ENCODE data around the gene MARK1. TPM values are rescaled to one million over a fixed set of nuclear protein-coding genes. Genes with fewer than 3 reads are reported as not detected.

MARK1 gene
- total and polyA plus RNA-seq, 9 donors: 1.2 to 8.1 (median 2.8) TPM

DNA sequence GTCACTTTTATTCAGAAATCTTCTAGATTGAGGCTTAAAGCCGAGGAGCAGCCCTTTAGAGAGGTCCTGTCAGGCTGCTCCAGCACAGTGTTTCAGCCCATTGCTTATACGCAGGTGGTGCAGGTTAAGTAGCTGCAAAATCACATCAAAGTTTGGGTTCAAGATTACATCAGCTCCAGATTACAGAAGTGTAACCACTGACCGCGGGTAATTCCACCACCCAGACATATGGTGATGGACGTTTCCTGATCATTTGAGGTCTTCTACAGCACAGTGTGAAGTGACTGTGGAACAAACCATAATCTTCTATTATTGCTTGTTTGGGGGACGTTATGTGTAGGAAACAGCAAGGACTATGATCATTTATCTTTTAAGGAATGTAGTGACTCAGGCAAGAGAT is 174.0 kb downstream of the MARK1 start:
- intact Hi-C loops (cut with DNase I): no loop called here
- TF ChIP-seq EP300 (IDR thresholded peaks at IDR 0.05): no peak
- TF ChIP-seq POLR2A (IDR thresholded peaks at IDR 0.05): no peak
- TF ChIP-seq, protein P1, sequence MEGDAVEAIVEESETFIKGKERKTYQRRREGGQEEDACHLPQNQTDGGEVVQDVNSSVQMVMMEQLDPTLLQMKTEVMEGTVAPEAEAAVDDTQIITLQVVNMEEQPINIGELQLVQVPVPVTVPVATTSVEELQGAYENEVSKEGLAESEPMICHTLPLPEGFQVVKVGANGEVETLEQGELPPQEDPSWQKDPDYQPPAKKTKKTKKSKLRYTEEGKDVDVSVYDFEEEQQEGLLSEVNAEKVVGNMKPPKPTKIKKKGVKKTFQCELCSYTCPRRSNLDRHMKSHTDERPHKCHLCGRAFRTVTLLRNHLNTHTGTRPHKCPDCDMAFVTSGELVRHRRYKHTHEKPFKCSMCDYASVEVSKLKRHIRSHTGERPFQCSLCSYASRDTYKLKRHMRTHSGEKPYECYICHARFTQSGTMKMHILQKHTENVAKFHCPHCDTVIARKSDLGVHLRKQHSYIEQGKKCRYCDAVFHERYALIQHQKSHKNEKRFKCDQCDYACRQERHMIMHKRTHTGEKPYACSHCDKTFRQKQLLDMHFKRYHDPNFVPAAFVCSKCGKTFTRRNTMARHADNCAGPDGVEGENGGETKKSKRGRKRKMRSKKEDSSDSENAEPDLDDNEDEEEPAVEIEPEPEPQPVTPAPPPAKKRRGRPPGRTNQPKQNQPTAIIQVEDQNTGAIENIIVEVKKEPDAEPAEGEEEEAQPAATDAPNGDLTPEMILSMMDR (IDR thresholded peaks at IDR 0.05): no peak
- DNase-seq: no peak

GRCh38 chr1:220702733-220703270 is 174.9 kb downstream of the MARK1 start:
- no peaks in the 10 kb centered on the region for H3K36me3 ChIP-seq
- H3K9me3 ChIP-seq: no peaks in the 10 kb centered on the region
- no peaks in the 10 kb centered on the region for H3K27me3 ChIP-seq
- H3K27ac ChIP-seq: no peak overlapping the region
- TF ChIP-seq EP300 (IDR thresholded peaks at IDR 0.05) (no peak), POLR2A (IDR thresholded peaks at IDR 0.05) (no peak)
- no peak overlapping the region for H3K4me3 ChIP-seq
- no peak for DNase-seq
- intact Hi-C loops (cut with DNase I): no loop called here
- peaks cover 2% of the 10 kb centered on the region for H3K4me1 ChIP-seq (ENCODE audit: insufficient read depth)
- 73 to 74% (median 74%) methylated on average over 5 of the region's 5 CpGs for WGBS, 3 donors

More for the DNA sequence above, 174.0 kb downstream of the MARK1 start:
- Histone ChIP-seq H3K4me1 (ENCODE audit: insufficient read depth) (peaks cover 2% of the 10 kb centered on the region), H3K27ac (no peak overlapping the region), H3K4me3 (no peak overlapping the region), H3K27me3 (no peaks in the 10 kb centered on the region), H3K9me3 (no peaks in the 10 kb centered on the region), H3K36me3 (no peaks in the 10 kb centered on the region)
- 78 to 83% (median 81%) methylated on average over 6 of the region's 6 CpGs for WGBS, 3 donors

DNA sequence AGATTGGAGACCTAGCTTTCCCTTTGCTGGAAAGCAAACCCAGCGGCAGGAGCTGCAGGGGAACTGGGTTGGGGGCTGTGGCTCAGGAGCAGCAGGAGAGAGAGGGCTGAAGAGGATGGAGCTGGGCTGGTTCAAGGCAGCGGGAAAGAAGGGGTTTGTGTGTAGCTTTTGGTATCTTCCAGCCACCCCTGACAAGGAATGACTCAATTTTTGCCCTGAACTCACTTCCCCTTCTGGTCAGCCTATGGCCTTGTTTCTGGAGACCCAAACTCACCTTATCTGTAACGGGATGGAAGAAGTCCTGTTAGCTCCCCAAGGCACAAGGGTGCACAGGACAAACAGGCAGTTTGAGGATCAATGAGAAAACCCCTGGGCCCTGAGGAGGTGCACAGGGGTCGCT is 175.4 kb downstream of the MARK1 start:
- 82 to 92% (median 91%) methylated on average over 4 of the region's 4 CpGs for WGBS, 3 donors
- H3K9me3 ChIP-seq: no peaks in the 10 kb centered on the region
- DNase-seq: no peak
- H3K4me1 ChIP-seq (ENCODE audit: insufficient read depth): peaks cover 2% of the 10 kb centered on the region
- TF ChIP-seq EP300 (IDR thresholded peaks at IDR 0.05) (no peak), POLR2A (IDR thresholded peaks at IDR 0.05) (no peak)
- TF ChIP-seq, protein P1 (IDR thresholded peaks at IDR 0.05): no peak
- no peak overlapping the region for H3K27ac ChIP-seq
- intact Hi-C loops (cut with DNase I): no loop called here
- H3K36me3 ChIP-seq: no peaks in the 10 kb centered on the region
- H3K4me3 ChIP-seq: no peak overlapping the region
- no peaks in the 10 kb centered on the region for H3K27me3 ChIP-seq

DNA sequence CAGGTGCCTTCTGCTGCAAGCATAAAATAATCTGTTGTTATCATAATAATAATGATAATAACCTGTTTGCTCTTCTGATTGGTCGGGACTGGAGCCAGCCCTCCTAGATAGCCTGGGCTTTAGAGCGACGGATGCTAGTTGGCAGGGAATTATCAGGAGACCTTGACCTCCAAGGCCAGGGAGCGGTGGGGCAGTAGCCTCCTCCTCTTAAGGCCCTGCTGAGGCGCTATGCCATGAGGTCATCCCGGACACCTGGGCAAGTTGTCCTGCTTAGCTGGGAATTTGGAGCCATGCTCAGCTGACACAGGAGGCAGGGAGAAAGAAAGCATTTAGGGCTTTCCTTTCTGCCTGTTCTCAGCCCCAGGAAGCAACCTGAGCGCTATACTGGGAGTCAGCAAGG is 177.8 kb downstream of the MARK1 start:
- H3K9me3 ChIP-seq: no peaks in the 10 kb centered on the region
- H3K4me3 ChIP-seq: no peak overlapping the region
- no peaks in the 10 kb centered on the region for H3K36me3 ChIP-seq
- H3K27ac ChIP-seq: peak overlapping the region in 1 of 2 donors; percentile 19
- H3K4me1 ChIP-seq (ENCODE audit: insufficient read depth): peaks cover 3% of the 10 kb centered on the region
- TF ChIP-seq EP300 (IDR thresholded peaks at IDR 0.05) (no peak), POLR2A (IDR thresholded peaks at IDR 0.05) (no peak)
- WGBS, 3 donors: 31 to 44% (median 33%) methylated on average over 7 of the region's 7 CpGs
- H3K27me3 ChIP-seq: no peaks in the 10 kb centered on the region
- DNase-seq: peak in 1 of 5 donors; percentile 52
- intact Hi-C loops (cut with DNase I): no loop called here

DNA sequence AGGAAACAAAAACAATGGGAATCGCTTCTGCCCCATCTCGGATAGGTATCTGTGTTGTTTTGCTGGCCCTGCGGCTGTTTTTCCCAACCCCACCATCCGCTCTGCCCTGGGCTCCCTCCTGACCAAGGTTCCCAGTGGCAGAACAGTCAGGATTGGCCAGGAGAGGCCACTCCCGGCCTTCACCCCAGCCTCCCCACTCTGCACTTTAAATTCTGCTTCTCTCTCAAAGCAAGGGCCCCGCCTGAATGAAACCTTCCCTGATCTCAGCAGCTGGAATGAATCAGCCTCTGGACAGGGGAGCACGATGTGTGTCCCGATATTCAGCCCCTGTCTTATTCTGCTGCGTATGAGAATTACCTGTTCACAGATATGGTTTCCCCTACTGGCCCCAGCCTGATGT is 178.5 kb downstream of the MARK1 start:
- peak in 3 of 5 donors; percentile 35 to 54 (median 41) for DNase-seq
- WGBS, 3 donors: 11 to 26% (median 18%) methylated on average over 9 of the region's 9 CpGs

More for the DNA sequence above, 178.5 kb downstream of the MARK1 start:
- Histone ChIP-seq H3K27me3 (no peaks in the 10 kb centered on the region), H3K27ac (peak overlapping the region in 1 of 2 donors; percentile 19), H3K9me3 (no peaks in the 10 kb centered on the region), H3K4me3 (no peak overlapping the region), H3K36me3 (no peaks in the 10 kb centered on the region), H3K4me1 (ENCODE audit: insufficient read depth) (peaks cover 3% of the 10 kb centered on the region)
- intact Hi-C loops (cut with DNase I): no loop called here
- TF ChIP-seq, protein P1 (IDR thresholded peaks at IDR 0.05): no peak

Measured in ovary (tissue), 9 donors.